PC-3 (cell line): ENCODE results near the gene SLC25A11. TPM values are rescaled to one million over a fixed set of nuclear protein-coding genes. Genes with fewer than 3 reads are reported as not detected.

ENCODE experiments used
- ATAC-seq: fragments of 200-7000 bp; cut with Tn5 transposase; 2 replicates; pipeline ENCODE4 v1.9.1; 2020; ENCODE audit warnings: mild to moderate bottlenecking, moderate library complexity
- Bru-seq: library from RNA; stranded (reverse); fragments of 400-500 nt; gene quantifications from one replicate; lab custom pipeline; 2021; lab: Mats Ljungman, UMichigan
- BruChase-seq, 2 experiments: library from RNA; stranded (reverse); fragments of 400-500 nt; gene quantifications; one replicate each; lab custom pipeline; 2021; lab: Mats Ljungman, UMichigan
- BruUV-seq: library from RNA; stranded (reverse); fragments of 400-500 nt; replicated peaks from 2 replicates; lab custom pipeline; 2021; lab: Mats Ljungman, UMichigan
- CTCF ChIA-PET: fragments of 300-600 bp; sonication (Branson Sonifier 250); formaldehyde crosslinking; loops from one replicate; lab custom pipeline; 2022; ENCODE audit warnings: antibody characterized with exemption; lab: Charles Lee
- POLR2A ChIA-PET: fragments of 300-600 bp; sonication (Branson Sonifier 250); formaldehyde crosslinking; loops from one replicate; lab custom pipeline; 2022; ENCODE audit warnings: antibody characterized with exemption; ENCODE audit not compliant: unreplicated experiment; lab: Charles Lee
- DNase-seq: peaks from one replicate; pipeline ENCODE4 v3.0.0-alpha.2; 2015
- H2AFZ ChIP-seq: fragments of 300-600 bp; sonication (generic); 2 replicates; pipeline ENCODE4 v1.6.0; 2016; ENCODE audit warnings: antibody characterized with exemption, low read length
- H3F3A ChIP-seq: fragments of 300-600 bp; sonication (generic); one replicate; pipeline ENCODE4 v1.6.0; 2017; ENCODE audit warnings: antibody characterized with exemption, low read length, control low read depth, mild to moderate bottlenecking; ENCODE audit not compliant: unreplicated experiment
- H3K27ac ChIP-seq: fragments of 300-600 bp; sonication (generic); 2 replicates; pipeline ENCODE4 v1.5.1; 2016; ENCODE audit warnings: mild to moderate bottlenecking, low read length
- H3K27me3 ChIP-seq: fragments of 300-600 bp; sonication (generic); 2 replicates; pipeline ENCODE4 v1.6.1; 2016; ENCODE audit warnings: low read length, mixed read lengths
- H3K36me3 ChIP-seq: fragments of 300-600 bp; sonication (generic); 2 replicates; pipeline ENCODE4 v1.6.1; 2016; ENCODE audit warnings: low read depth, mixed run types, low read length, mixed read lengths
- H3K4me1 ChIP-seq: fragments of 300-600 bp; sonication (generic); 2 replicates; pipeline ENCODE4 v1.5.1; 2016; ENCODE audit warnings: low read length; ENCODE audit not compliant: insufficient read depth
- H3K4me2 ChIP-seq: fragments of 300-600 bp; sonication (generic); 2 replicates; pipeline ENCODE4 v1.6.0; 2016; ENCODE audit warnings: low read length
- H3K4me3 ChIP-seq: fragments of 300-600 bp; sonication (generic); 2 replicates; pipeline ENCODE4 v1.5.1; 2016; ENCODE audit warnings: mild to moderate bottlenecking, low read length, mixed read lengths
- H3K79me2 ChIP-seq: fragments of 300-600 bp; sonication (generic); 2 replicates; pipeline ENCODE4 v1.6.1; 2017; ENCODE audit warnings: low read length, mixed read lengths
- H3K9ac ChIP-seq: fragments of 300-600 bp; sonication (generic); 2 replicates; pipeline ENCODE4 v1.6.0; 2016; ENCODE audit warnings: mild to moderate bottlenecking, low read length
- H3K9me2 ChIP-seq: fragments of 300-600 bp; sonication (generic); replicated peaks from 2 replicates; pipeline ENCODE4 v1.6.1; 2016; ENCODE audit warnings: mixed run types, low read length, mixed read lengths
- H3K9me3 ChIP-seq: fragments of 300-600 bp; sonication (generic); 2 replicates; pipeline ENCODE4 v1.6.1; 2016; ENCODE audit warnings: low read length, mixed read lengths
- H4K20me1 ChIP-seq: fragments of 300-600 bp; sonication (generic); 2 replicates; pipeline ENCODE4 v1.6.1; 2016; ENCODE audit warnings: low read length, mixed read lengths
- CTCF ChIP-seq: fragments of 300-600 bp; sonication (generic); conservative IDR thresholded peaks from 2 replicates; pipeline ENCODE4 v1.5.1; 2017; ENCODE audit warnings: antibody characterized with exemption, low read depth, mild to moderate bottlenecking, low read length
- EZH2 ChIP-seq: fragments of 300-600 bp; sonication (generic); IDR thresholded peaks from one replicate; pipeline ENCODE4 v1.6.1; 2017; ENCODE audit warnings: antibody characterized with exemption, mild to moderate bottlenecking, low read length; ENCODE audit not compliant: unreplicated experiment
- EZH2phosphoT487 ChIP-seq: fragments of 300-600 bp; sonication (generic); IDR thresholded peaks from 2 replicates; pipeline ENCODE4 v1.6.1; 2018; ENCODE audit warnings: mild to moderate bottlenecking, antibody characterized with exemption, low read length, borderline replicate concordance
- intact Hi-C: fragments of 100-400 bp; cut with micrococcal nuclease; formaldehyde crosslinking; loops from 2 replicates; pipeline ENCODE4 v1.9.0; 2023
- long read RNA-seq: library from polyadenylated mRNA; unstranded; transcript quantifications from one replicate; pipeline ENCODE4 v2.0.0, GENCODE V29; 2021; ENCODE audit not compliant: unreplicated experiment
- total RNA-seq: library from RNA; depleted of rRNA; stranded (reverse); fragments of >200 nt; gene quantifications from 2 replicates; pipeline ENCODE4 v1.2.3, GENCODE V29; 2014; rRNA removed

Gene SLC25A11
- total RNA-seq (64.3 and 72.1 TPM in 2 replicates), Bru-seq, nascent RNA (percentile 73 among the genes with signal in this experiment), BruChase-seq, experiment 1, labeled RNA remaining after a 6-hour chase (percentile 90 among the genes with signal in this experiment), BruChase-seq, experiment 2, labeled RNA remaining after a 2-hour chase (percentile 79 among the genes with signal in this experiment)
- long read RNA-seq, transcript SLC25A11-201 (8 exons, 1,897 nt), result major isoform, 95 of 149 reads
- long read RNA-seq, partial matches to known transcripts, result 3 of 149 reads
- long read RNA-seq, other reads (novel, unspliced or antisense), result 45 of 149 reads

GRCh38 chr17:4939796-4940554 is at the start of gene SLC25A11, which contains the start of gene RNF167:
Gene SLC25A11 (minus strand): TSS chr17:4940046. CDS start chr17:4939910, 136 bp downstream.
Gene RNF167 (plus strand): TSS chr17:4940268. CDS start chr17:4940910, 642 bp downstream.
- Histone ChIP-seq H2AFZ (peak within 1 kb of the TSS; percentile 84), H3F3A (no peaks in the 10 kb centered on the region), H3K27me3 (no peaks in the 10 kb centered on the region), H3K79me2 (peaks cover 65% of the 10 kb centered on the region), H3K27ac (peak within 1 kb of the TSS; percentile 87), H3K9ac (peak within 1 kb of the TSS; percentile 98), H3K4me2 (peak within 1 kb of the TSS; percentile 97), H3K36me3 (peaks cover 22% of the 10 kb centered on the region; the same call in 1 of the 2 replicates), H4K20me1 (peaks cover 8% of the 10 kb centered on the region), H3K9me3 (no peaks in the 10 kb centered on the region), H3K4me3 (peak within 1 kb of the TSS; percentile 91), H3K4me1 (peaks cover 25% of the 10 kb centered on the region), H3K9me2 (no peaks in the 10 kb centered on the region)
- ATAC-seq (peak; percentile 79), DNase-seq (peak; percentile 97)
- TF ChIP-seq EZH2phosphoT487 (no peak), EZH2 (no peak), CTCF (no peak)
- ChIA-PET CTCF (interaction anchor here (1.0 to 2.4 kb wide), 4 partner anchors 10 to 150 kb away, joined by 3 to 18 read pairs (median 4); no protein-coding TSS in a partner anchor), POLR2A (interaction anchor here (0.6 to 1.5 kb wide), 4 partner anchors 9 to 37 kb away, joined by 3 to 8 read pairs (median 3); partner anchors contain the start of genes CHRNE, PFN1 and SPAG7)
- BruUV-seq, result no TSS peak
- intact Hi-C loops, result loop anchor here (5.0 kb wide), 1 partner anchor 33 kb away; no protein-coding TSS in a partner anchor

- DNase-seq (no peak), ATAC-seq (no peak)
- H3K4me3 ChIP-seq, result peak overlapping the region; percentile 88
- H3K27ac ChIP-seq, result no peak overlapping the region
- peaks cover 15% of the 10 kb centered on the region; the same call in 1 of the 2 replicates for H3K4me1 ChIP-seq
- no peaks in the 10 kb centered on the region for H3K9me3 ChIP-seq
- ChIA-PET CTCF (no interaction called here), POLR2A (no interaction called here)
- no peaks in the 10 kb centered on the region for H4K20me1 ChIP-seq
- no peaks in the 10 kb centered on the region for H3K9me2 ChIP-seq
- BruUV-seq, result TSS peak; percentile 67
- peak overlapping the region; percentile 88 for H3K4me2 ChIP-seq
- peak overlapping the region; percentile 94 for H2AFZ ChIP-seq
- TF ChIP-seq CTCF (no peak), EZH2 (no peak), EZH2phosphoT487 (no peak)
- intact Hi-C loops, result no loop called here
- no peaks in the 10 kb centered on the region; the same call in 1 of the 2 replicates for H3K36me3 ChIP-seq
- H3K79me2 ChIP-seq, result peaks cover 7% of the 10 kb centered on the region; the same call in 1 of the 2 replicates
- H3K9ac ChIP-seq, result peak overlapping the region; percentile 82
- H3F3A ChIP-seq, result no peaks in the 10 kb centered on the region
- H3K27me3 ChIP-seq, result no peaks in the 10 kb centered on the region
Measured at GRCh38 chr17:4987767-4988567, 48.1 kb upstream of the SLC25A11 start.
